ENCODE measurements around the gene NALF2.

The NALF2 gene

GRCh38 chrX:69530306-69530705, 26.2 kb downstream of the NALF2 start:
- no peak for DNase-seq

- no peak for DNase-seq
Observed at GRCh38 chrX:69531031-69531755, 27.1 kb downstream of the NALF2 start.

GRCh38 chrX:69535661-69536060, 31.5 kb downstream of the NALF2 start:
- no peak for DNase-seq

- DNase-seq: peak; percentile 33 to 73 (median 54)
Observed at GRCh38 chrX:69538321-69538876, 34.3 kb downstream of the NALF2 start.

GRCh38 chrX:69539437-69539836, 35.3 kb downstream of the NALF2 start:
- peak in 1 of 5 experiments; percentile 66 for DNase-seq

GRCh38 chrX:69541956-69542355, 37.8 kb downstream of the NALF2 start:
- DNase-seq: no peak

- no peak for DNase-seq
Observed at GRCh38 chrX:69543572-69543971, 39.4 kb downstream of the NALF2 start.

- DNase-seq: no peak
Observed at GRCh38 chrX:69546417-69546816, 42.3 kb downstream of the NALF2 start.

- DNase-seq: no peak
Observed at GRCh38 chrX:69546978-69547377, 42.9 kb downstream of the NALF2 start.

GRCh38 chrX:69551421-69552009, 47.4 kb downstream of the NALF2 start:
- no peak for DNase-seq

- DNase-seq: no peak
Observed at GRCh38 chrX:69552512-69552911, 48.4 kb downstream of the NALF2 start.

Measured in T-helper 2 cell (primary cell).